Putamen (tissue), 1 donor: ENCODE results near the gene PTPRD.

Experiments
- DNase-seq: peaks from one replicate; pipeline ENCODE4 v3.0.0-alpha.2; 2016; ENCODE audit warnings: low spot score

PTPRD gene

DNA sequence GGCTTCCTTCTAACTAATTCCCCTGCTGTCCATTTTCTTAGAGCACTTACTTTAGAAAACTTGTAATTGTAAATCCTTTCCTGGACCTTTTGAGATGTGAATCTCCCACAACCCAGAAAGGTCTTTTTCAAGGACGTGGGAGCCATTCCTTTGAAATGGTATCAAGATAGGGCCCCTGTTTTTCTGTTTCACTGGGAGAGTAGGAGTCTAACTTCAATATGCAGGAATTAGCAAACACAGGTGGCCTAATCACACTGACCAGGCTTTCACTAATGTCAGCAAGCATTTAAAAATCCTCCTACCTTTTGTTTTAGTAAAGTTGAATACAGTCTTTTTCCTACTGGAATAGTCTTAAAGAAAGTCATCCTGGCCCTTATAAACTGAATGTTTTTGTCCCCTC, 558.3 kb downstream of the PTPRD start:
- no peak for DNase-seq

DNA sequence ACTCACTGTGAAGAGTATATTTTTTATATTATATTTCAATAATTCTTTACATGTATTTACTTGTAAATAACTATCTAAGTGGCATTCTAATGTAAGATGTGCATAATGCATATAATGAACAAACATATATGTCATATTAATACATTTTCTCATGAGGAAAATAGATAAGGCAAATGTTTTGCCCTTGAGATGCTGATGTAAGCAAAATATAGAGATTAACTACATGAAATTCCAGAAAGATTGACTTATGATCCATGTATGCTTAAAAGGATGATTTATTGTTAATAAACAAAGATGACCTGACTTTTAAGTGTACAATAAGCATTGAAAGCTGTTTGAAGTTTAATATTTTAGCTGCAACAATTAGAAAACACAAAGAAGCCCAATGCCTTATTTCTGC, 559.9 kb downstream of the PTPRD start:
- DNase-seq, result no peak

GRCh38 chr9:10052181-10052580, 560.6 kb downstream of the PTPRD start:
- DNase-seq, result peak; percentile 55

GRCh38 chr9:10050016-10050415, 562.8 kb downstream of the PTPRD start:
- no peak for DNase-seq

DNA sequence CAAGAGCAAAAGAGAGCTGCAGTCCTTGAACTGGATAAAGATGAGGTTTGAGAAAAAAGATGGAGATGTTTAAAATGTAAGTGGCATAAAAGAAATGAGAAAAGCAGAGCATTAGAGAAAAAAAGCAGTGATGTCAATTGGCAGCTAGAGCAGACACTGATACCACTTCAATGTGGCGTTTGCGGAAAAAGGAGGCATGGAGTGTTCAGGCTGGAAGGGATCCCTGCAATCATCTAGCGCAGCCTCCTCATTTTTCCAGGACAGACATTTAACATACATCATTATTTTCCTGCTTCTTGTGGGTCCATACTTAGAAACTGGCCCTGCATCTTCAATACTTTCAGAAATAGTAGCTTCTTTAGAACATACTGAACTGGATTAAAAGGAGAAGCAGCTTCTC, 563.8 kb downstream of the PTPRD start:
- DNase-seq, result no peak

DNA sequence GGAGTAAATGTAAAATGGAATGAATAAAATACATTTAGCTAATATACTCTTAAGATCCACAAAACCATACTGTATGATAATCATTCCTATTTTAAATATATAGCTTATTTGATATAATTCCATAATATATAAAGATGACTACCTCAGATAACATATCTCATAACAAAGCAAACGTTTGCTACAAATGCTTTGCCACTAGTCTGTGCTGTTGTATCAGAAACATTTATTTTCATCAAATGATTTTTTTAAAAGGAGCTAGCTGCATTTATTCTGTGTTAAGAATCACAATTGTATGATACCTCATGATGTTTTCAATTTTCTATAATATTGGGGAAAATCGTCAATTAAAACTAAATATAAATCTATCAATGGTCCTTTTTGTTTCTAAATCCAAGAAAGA, 567.2 kb downstream of the PTPRD start:
- DNase-seq, result no peak

GRCh38 chr9:10041726-10042229, 571.0 kb downstream of the PTPRD start:
- DNase-seq, result no peak

- no peak for DNase-seq
Measured at GRCh38 chr9:10036095-10036494, 576.7 kb downstream of the PTPRD start.

DNA sequence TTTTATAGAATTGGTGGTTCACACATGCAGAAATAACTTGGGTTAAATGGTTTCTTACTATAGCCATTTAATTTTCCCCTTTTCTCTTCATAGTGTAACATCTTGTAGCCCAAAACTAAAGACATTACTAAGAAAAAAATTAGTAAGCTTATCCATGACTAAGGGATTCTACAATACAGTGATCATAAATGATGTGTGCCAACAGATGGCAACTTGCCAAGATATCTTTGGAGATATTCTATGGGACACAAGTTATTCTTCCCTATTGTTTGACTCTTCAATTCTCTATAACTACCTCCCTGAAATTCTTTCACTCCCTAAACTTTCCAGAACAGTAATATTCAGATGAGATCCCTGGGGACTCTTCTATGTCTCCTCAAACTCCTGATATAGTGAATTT, 580.6 kb downstream of the PTPRD start:
- DNase-seq, result no peak

DNA sequence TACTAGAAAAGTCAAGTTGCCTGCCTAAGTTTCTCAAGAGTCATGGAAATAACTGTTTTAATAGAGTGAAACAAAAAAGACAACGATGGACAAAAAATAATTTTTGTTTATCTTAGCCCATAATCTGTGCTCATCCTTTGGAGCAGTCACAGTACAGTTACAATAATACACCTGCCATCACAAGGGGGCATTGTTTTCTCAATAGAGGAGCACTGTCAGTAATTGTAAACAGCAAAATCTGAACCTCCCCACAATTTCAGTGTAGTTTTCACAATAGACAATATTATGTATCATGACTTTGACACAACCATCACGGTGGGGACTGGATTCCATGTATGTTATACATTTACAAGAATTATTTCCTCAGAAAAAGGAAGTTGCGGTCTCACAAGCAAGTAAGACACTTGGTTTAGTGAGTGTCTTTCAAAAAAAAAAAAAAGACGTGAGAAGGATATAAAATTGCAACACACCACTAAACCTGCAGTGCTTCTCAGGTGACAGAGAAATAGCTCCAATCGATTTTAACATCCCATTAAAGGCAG, 586.3 kb downstream of the PTPRD start:
- no peak for DNase-seq

DNA sequence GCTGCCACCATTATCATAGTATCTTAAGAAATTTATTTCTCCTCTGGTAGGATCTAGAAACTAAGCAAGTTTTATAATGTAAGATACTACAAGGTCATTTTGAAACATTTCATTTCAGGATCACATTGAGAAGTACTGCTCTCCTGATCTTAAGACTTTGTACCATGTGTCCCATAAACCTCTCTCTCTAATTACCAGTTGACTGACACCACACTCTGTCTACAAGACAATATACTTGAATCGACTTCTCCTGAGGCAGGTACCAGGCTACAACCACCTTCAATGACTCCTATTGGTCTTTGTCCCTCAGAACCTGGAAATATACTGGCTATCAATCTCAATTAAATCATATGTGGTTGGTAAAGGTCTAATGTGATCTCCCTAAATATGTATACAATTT, 597.0 kb downstream of the PTPRD start:
- DNase-seq, result no peak

- no peak for DNase-seq
Measured at GRCh38 chr9:10014889-10015288, 597.9 kb downstream of the PTPRD start.

GRCh38 chr9:10009401-10009800, 603.4 kb downstream of the PTPRD start:
- DNase-seq, result no peak

DNA sequence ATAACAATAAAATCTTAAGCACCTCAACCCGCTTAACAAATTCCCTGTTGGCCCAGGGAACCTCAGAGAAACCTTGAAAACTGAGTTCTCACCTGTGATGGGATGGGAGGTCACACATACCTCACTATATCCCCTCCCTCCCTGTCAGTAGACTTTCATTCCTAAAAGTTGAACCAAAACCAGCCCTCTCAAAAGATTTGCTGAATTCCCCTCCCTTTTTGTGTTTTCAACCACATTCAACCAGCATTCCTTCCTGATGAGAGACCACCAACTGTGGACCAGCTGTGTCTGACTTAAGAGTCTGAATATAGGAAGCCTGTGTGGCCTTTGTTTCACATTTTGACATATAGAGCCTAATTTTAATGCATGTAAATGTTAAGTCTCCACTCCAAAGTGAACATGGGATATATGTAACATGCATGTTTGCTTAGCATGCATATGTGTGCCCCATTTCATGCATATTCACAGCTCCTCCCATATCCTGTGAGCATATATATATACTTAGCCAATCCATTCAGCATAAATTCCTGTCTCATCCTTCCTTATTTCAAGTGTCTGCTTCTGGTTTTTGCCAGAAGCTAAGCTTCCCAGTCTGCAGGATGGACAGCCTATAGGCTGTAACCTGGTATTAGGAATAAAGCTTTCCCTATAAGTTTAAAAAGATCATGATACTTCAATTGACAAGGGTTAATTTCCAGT, 604.6 kb downstream of the PTPRD start:
- no peak for DNase-seq

- no peak for DNase-seq
Measured at GRCh38 chr9:10007356-10007755, 605.4 kb downstream of the PTPRD start.

- no peak for DNase-seq
Measured at GRCh38 chr9:10005206-10005605, 607.6 kb downstream of the PTPRD start.

GRCh38 chr9:10003047-10003446, 609.8 kb downstream of the PTPRD start:
- DNase-seq, result no peak

DNA sequence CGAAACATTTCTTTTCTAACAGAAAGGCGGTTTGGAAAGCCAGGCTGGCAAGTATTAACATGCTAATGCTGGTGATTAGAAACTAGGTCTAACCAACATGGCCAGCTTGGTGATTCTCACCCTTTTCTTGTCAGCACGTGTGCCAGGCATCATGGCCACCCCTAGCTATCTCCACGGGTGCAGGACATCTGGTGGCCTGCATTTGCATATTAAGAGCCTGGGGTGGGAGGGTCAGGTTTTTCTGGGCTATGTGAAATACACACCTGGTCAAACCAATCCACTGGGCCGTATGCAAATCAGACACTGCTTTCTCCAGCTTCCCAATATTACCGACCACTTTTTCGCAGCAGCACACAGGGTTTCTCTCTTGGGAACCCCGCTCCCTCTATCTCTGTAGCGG, 612.1 kb downstream of the PTPRD start:
- DNase-seq, result no peak

- DNase-seq, result no peak
Measured at GRCh38 chr9:9998491-9999287, 614.1 kb downstream of the PTPRD start.

GRCh38 chr9:9997585-9997984, 615.2 kb downstream of the PTPRD start:
- DNase-seq, result no peak

DNA sequence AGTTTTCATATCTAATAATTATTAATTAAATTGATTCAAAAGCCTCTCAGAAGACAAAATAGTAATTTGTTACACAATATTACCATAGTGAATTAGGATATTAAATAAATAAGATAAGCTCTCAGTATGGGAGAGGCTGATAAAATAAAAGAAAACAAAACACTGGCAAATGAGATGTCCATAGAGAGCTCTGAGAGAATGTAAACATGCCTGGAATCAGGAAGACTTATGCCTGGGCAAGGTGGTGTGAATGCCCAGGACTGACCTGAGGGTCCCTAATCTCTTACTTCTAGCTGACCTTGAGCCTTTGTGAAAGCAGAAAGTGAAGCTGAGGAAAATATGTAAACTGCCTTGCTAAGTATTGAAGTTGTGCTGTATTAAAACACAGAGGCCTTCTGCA, 616.5 kb downstream of the PTPRD start:
- no peak for DNase-seq

DNA sequence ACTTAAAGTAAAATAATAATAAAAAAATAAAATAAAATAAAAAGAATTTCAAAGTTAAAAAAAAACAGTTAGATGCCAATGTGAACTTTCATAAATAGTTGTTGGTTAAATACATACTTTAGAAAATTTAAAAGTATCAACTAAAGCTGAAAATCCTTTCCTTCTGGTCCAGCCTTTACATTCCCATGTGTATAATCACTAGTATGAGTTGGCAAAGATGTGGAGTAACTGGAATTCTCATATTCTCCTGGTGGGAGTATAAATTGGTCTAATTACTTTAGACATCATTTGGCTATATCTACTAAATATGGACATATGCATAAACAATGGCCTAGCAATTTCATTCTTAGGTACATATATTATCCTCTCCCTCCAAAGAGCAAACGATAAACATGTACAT, 619.9 kb downstream of the PTPRD start:
- DNase-seq, result no peak

DNA sequence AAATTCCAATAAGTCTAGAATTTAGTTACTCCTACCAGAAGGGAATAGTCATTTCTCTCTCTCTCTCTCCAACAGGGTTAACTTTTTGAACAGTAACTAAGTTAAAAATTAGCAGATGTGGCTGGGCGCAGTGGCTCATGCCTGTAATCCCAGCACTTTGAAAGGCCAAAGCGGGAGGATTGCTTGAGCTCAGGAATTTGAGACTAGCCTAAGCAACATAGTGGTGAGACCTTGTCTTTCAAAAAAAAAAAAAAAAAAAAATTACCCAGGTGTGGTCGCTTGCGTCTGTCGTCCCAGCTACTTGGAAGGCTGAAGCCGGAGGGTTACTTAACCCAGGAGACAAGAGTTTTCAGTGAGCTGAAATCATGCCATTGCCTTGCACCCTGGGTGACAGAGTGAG, 639.7 kb downstream of the PTPRD start:
- no peak for DNase-seq
